Transverse colon (tissue), 4 donors: ENCODE data around the gene RFX1.
"Not testable (repeated sequence)": the region's sequence is repeated elsewhere in the genome, so short reads cannot be mapped to it uniquely, and the experiment has no call there.

ENCODE experiments used
- CTCF ChIP-seq, 5 experiments: fragments of 200-600 bp in 3 of 5; fragments of 450-650 bp in 2 of 5; sonication (generic) in 3 of 5; IDR thresholded peaks; 1 replicate in 2 of 5; 2 replicates in 3 of 5; pipeline ENCODE4 v1.5.1; 2016 to 2017; ENCODE audit warnings: antibody characterized with exemption in 5 of 5, inconsistent platforms in 3 of 5, mild to moderate bottlenecking in 2 of 5, moderate library complexity in 1 of 5
- POLR2A ChIP-seq: fragments of 450-650 bp; IDR thresholded peaks from one replicate; pipeline ENCODE4 v1.6.1; 2016; ENCODE audit warnings: antibody characterized with exemption, mild to moderate bottlenecking, moderate library complexity
- POLR2AphosphoS5 ChIP-seq, 3 donors: sonication (generic); formaldehyde crosslinking; IDR thresholded peaks; one replicate each; pipeline ENCODE4 v1.6.1; 2016; ENCODE audit warnings: antibody characterized with exemption in 3 of 3

- TF ChIP-seq CTCF (IDR thresholded peaks at IDR 0.05); POLR2A; POLR2AphosphoS5 (IDR thresholded peaks at IDR 0.05): not testable (repeated sequence)
Observed at GRCh38 chr19:14047866-14048265, 41.7 kb upstream of the RFX1 start.
